T follicular helper cell (primary cell): ENCODE data around the gene RBM20.

ENCODE experiments used
- DNase-seq: peaks from one replicate; pipeline ENCODE4 v3.0.0-alpha.2; 2020; ENCODE audit warnings: low read depth

Gene RBM20

GRCh38 chr10:110871298-110872084, 227.4 kb downstream of the RBM20 start, which contains the start of gene PDCD4:
TSS of gene PDCD4 (plus strand) at chr10:110871928. CDS start at chr10:110876028, 4,100 bp downstream.
- peak; percentile 92 for DNase-seq

GRCh38 chr10:110872145-110872983, 228.2 kb downstream of the RBM20 start:
- peak; percentile 87 for DNase-seq

- no peak for DNase-seq
Observed at GRCh38 chr10:110872984-110873923, 229.1 kb downstream of the RBM20 start.

GRCh38 chr10:110873951-110874350, 229.8 kb downstream of the RBM20 start:
- DNase-seq = no peak

GRCh38 chr10:110876000-110876399, 231.9 kb downstream of the RBM20 start:
- no peak for DNase-seq

- no peak for DNase-seq
Observed at GRCh38 chr10:110876788-110877187, 232.7 kb downstream of the RBM20 start.

GRCh38 chr10:110880012-110880411, 235.9 kb downstream of the RBM20 start:
- DNase-seq = no peak

GRCh38 chr10:110881247-110881646, 237.1 kb downstream of the RBM20 start:
- DNase-seq = no peak

GRCh38 chr10:110881905-110882304, 237.8 kb downstream of the RBM20 start:
- DNase-seq = no peak

- DNase-seq = no peak
Observed at GRCh38 chr10:110883924-110884323, 239.8 kb downstream of the RBM20 start.

GRCh38 chr10:110885932-110886674, 242.0 kb downstream of the RBM20 start:
- DNase-seq = no peak

- DNase-seq = no peak
Observed at GRCh38 chr10:110887560-110887959, 243.4 kb downstream of the RBM20 start.
